ENCODE data around the gene PDZK1IP1.

- TF ChIP-seq CTCF (conservative IDR thresholded peaks at IDR 0.05; ENCODE audit: low read length) = peak; percentile 82
- no peak for TF ChIP-seq EZH2phosphoT487 (IDR thresholded peaks at IDR 0.05; ENCODE audit: borderline replicate concordance)
Measured at GRCh38 chr1:47179017-47179987, 10.5 kb downstream of the PDZK1IP1 start.
